Putamen (tissue), 1 donor: Measurements from ENCODE around the gene PTPN7.
"Not testable (repeated sequence)": the region's sequence is repeated elsewhere in the genome, so short reads cannot be mapped to it uniquely, and the experiment has no call there.

Experiments
- DNase-seq: peaks from one replicate; pipeline ENCODE4 v3.0.0-alpha.2; 2016; ENCODE audit warnings: low spot score

The PTPN7 gene

GRCh38 chr1:202130297-202130721, 30.1 kb downstream of the PTPN7 start:
- DNase-seq, result peak; percentile 98

- DNase-seq, result peak; percentile 60
Measured at GRCh38 chr1:202129453-202130296, 30.7 kb downstream of the PTPN7 start.

- DNase-seq, result no peak
Measured at GRCh38 chr1:202127836-202128622, 32.4 kb downstream of the PTPN7 start.

GRCh38 chr1:202127061-202127460, 33.3 kb downstream of the PTPN7 start:
- DNase-seq, result no peak

- DNase-seq, result peak; percentile 70
Measured at GRCh38 chr1:202126426-202126825, 34.0 kb downstream of the PTPN7 start.

GRCh38 chr1:202125611-202126010, 34.8 kb downstream of the PTPN7 start:
- DNase-seq, result no peak

GRCh38 chr1:202124142-202124541, 36.3 kb downstream of the PTPN7 start:
- DNase-seq, result no peak

GRCh38 chr1:202123336-202123813, 37.0 kb downstream of the PTPN7 start:
- no peak for DNase-seq

GRCh38 chr1:202122639-202123335, 37.6 kb downstream of the PTPN7 start, which contains the start of gene GPR37L1:
GPR37L1 (plus strand) TSS chr1:202122917; CDS start chr1:202122964, 47 bp downstream.
- peak; percentile 90 for DNase-seq

- no peak for DNase-seq
Measured at GRCh38 chr1:202121006-202121405, 39.4 kb downstream of the PTPN7 start.

GRCh38 chr1:202117898-202118371, 42.5 kb downstream of the PTPN7 start:
- no peak for DNase-seq

GRCh38 chr1:202116287-202116686, 44.1 kb downstream of the PTPN7 start:
- no peak for DNase-seq

- DNase-seq, result no peak
Measured at GRCh38 chr1:202113690-202114300, 46.6 kb downstream of the PTPN7 start.

- DNase-seq, result no peak
Measured at GRCh38 chr1:202112859-202113689, 47.3 kb downstream of the PTPN7 start.

- not testable (repeated sequence) for DNase-seq
Measured at GRCh38 chr1:202111589-202111988, 48.8 kb downstream of the PTPN7 start.

GRCh38 chr1:202110977-202111376, 49.4 kb downstream of the PTPN7 start:
- no peak for DNase-seq

GRCh38 chr1:202107801-202108731, 52.3 kb downstream of the PTPN7 start:
- DNase-seq, result no peak

- no peak for DNase-seq
Measured at GRCh38 chr1:202107321-202107761, 53.1 kb downstream of the PTPN7 start.
